ENCODE data around the gene EID3.

GRCh38 chr12:104354167-104354867, 50.8 kb downstream of the EID3 start:
- TF ChIP-seq YY1 (IDR thresholded peaks at IDR 0.05) (no peak), FOXA1 (IDR thresholded peaks at IDR 0.05) (no peak), CTCF (IDR thresholded peaks at IDR 0.05; ENCODE audit: low read depth, low read length, missing input control) (no peak), ZBTB33 (IDR thresholded peaks at IDR 0.05) (no peak), RAD21 (IDR thresholded peaks at IDR 0.05) (no peak), JUND (IDR thresholded peaks at IDR 0.05) (no peak), HNF4G (IDR thresholded peaks at IDR 0.05) (no peak), REST (IDR thresholded peaks at IDR 0.05) (no peak), TAF1 (conservative IDR thresholded peaks at IDR 0.05) (no peak), RXRA (IDR thresholded peaks at IDR 0.05) (no peak)

All from liver (tissue), 3 donors.